ENCODE measurements around the gene ZSWIM9. TPM values are rescaled to one million over a fixed set of nuclear protein-coding genes. Genes with fewer than 3 reads are reported as not detected.
"Not testable (repeated sequence)": the region's sequence is repeated elsewhere in the genome, so short reads cannot be mapped to it uniquely, and the experiment has no call there.

The ZSWIM9 gene
- total RNA-seq, 1 donor from 2014 or later: 8.4 TPM

- Mint-ChIP-seq H3K4me3 (no peak overlapping the region), H3K27ac (no peak overlapping the region), H3K4me1 (ENCODE audit: low read depth) (peaks cover 13% of the 10 kb centered on the region), H3K9me3 (no peaks in the 10 kb centered on the region), H3K27me3 (ENCODE audit: insufficient read depth) (no peaks in the 10 kb centered on the region), H3K36me3 (ENCODE audit: low read depth) (peaks cover 14% of the 10 kb centered on the region)
- intact Hi-C loops (cut with micrococcal nuclease): loop anchor here (1.0 to 2.0 kb wide), 4 partner anchors 34 to 160 kb away; partner anchors contain the start of genes LIG1, SYNGR4 and ZSWIM9
- peak; percentile 92 for DNase-seq (ENCODE audit: low spot score)
Measured at GRCh38 chr19:48203794-48204628, 33.5 kb downstream of the ZSWIM9 start.

- Mint-ChIP-seq H3K9me3 (no peaks in the 10 kb centered on the region), H3K27me3 (ENCODE audit: insufficient read depth) (no peaks in the 10 kb centered on the region), H3K4me1 (ENCODE audit: low read depth) (peaks cover 13% of the 10 kb centered on the region), H3K27ac (no peak overlapping the region), H3K36me3 (ENCODE audit: low read depth) (peaks cover 27% of the 10 kb centered on the region), H3K4me3 (no peak overlapping the region)
- DNase-seq (ENCODE audit: low spot score): no peak
- intact Hi-C loops (cut with micrococcal nuclease): no loop called here
Measured at GRCh38 chr19:48206397-48207093, 36.1 kb downstream of the ZSWIM9 start.

- H3K27ac Mint-ChIP-seq: no peak overlapping the region
- H3K36me3 Mint-ChIP-seq (ENCODE audit: low read depth): peaks cover 50% of the 10 kb centered on the region
- no peaks in the 10 kb centered on the region for H3K27me3 Mint-ChIP-seq (ENCODE audit: insufficient read depth)
- H3K9me3 Mint-ChIP-seq: no peaks in the 10 kb centered on the region
- intact Hi-C loops (cut with micrococcal nuclease): no loop called here
- no peak for DNase-seq (ENCODE audit: low spot score)
- peaks cover 13% of the 10 kb centered on the region for H3K4me1 Mint-ChIP-seq (ENCODE audit: low read depth)
- H3K4me3 Mint-ChIP-seq: no peak overlapping the region
Measured at GRCh38 chr19:48210005-48210404, 39.5 kb downstream of the ZSWIM9 start.

- Mint-ChIP-seq H3K27ac (peak overlapping the region; percentile 1), H3K27me3 (ENCODE audit: insufficient read depth) (no peaks in the 10 kb centered on the region), H3K4me3 (no peak overlapping the region), H3K9me3 (no peaks in the 10 kb centered on the region), H3K4me1 (ENCODE audit: low read depth) (no peaks in the 10 kb centered on the region), H3K36me3 (ENCODE audit: low read depth) (peaks cover 54% of the 10 kb centered on the region)
- intact Hi-C loops (cut with micrococcal nuclease): no loop called here
- no peak for DNase-seq (ENCODE audit: low spot score)
Measured at GRCh38 chr19:48213959-48214358, 43.5 kb downstream of the ZSWIM9 start.

DNA sequence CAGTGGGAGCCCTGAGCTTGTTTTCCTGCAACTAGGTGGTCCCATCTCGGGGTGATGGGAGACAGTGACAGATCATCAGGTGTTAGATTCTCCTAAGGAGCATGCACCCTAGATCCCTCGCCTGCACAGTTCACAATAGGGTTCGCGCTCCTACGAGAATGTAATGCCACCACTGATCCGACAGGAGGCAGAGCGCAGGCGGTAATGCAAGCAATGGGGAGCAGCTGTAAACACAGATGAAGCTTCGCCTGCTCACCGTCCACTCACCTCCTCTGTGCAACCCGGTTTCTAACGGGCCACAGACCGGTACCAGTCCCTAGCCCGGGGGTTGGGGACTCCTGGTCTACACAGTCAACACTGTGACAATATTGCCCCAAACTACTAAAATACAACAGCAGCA, 46.5 kb downstream of the ZSWIM9 start:
- H3K36me3 Mint-ChIP-seq (ENCODE audit: low read depth): peaks cover 50% of the 10 kb centered on the region
- H3K9me3 Mint-ChIP-seq: no peaks in the 10 kb centered on the region
- H3K27me3 Mint-ChIP-seq (ENCODE audit: insufficient read depth): no peaks in the 10 kb centered on the region
- intact Hi-C loops (cut with micrococcal nuclease): no loop called here
- no peaks in the 10 kb centered on the region for H3K4me1 Mint-ChIP-seq (ENCODE audit: low read depth)
- H3K4me3 Mint-ChIP-seq: no peak overlapping the region
- no peak overlapping the region for H3K27ac Mint-ChIP-seq
- no peak for DNase-seq (ENCODE audit: low spot score)

DNA sequence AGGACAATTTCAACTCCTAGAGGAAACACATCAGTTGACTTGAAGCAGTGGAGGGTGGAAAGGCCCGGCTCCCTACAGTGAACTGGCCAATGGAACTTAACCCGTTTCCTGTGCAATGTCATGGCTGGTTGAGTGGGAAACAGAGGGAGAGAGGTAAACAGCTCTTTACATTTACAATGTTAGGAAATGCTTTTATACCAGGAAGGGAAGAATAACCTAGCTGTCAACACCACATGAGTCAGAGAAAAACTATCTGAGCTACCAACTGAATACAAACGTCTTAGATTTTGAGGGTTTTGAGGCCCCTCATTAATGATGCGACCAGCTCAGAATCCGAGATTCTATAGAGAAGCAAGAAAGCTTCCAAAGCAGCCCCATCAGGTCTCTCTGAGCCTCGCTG, 48.5 kb downstream of the ZSWIM9 start:
- DNase-seq (ENCODE audit: low spot score): no peak
- Mint-ChIP-seq H3K4me3 (no peak overlapping the region), H3K4me1 (ENCODE audit: low read depth) (no peaks in the 10 kb centered on the region), H3K36me3 (ENCODE audit: low read depth) (peaks cover 44% of the 10 kb centered on the region), H3K27me3 (ENCODE audit: insufficient read depth) (no peaks in the 10 kb centered on the region), H3K9me3 (no peaks in the 10 kb centered on the region), H3K27ac (no peak overlapping the region)
- intact Hi-C loops (cut with micrococcal nuclease): no loop called here

- Mint-ChIP-seq H3K27ac (peak overlapping the region; percentile 23), H3K36me3 (ENCODE audit: low read depth) (peaks cover 40% of the 10 kb centered on the region)
- H3K4me3 Mint-ChIP-seq; H3K9me3 Mint-ChIP-seq; H3K27me3 Mint-ChIP-seq (ENCODE audit: insufficient read depth); DNase-seq (ENCODE audit: low spot score); H3K4me1 Mint-ChIP-seq (ENCODE audit: low read depth); intact Hi-C loops (cut with micrococcal nuclease): not testable (repeated sequence)
Measured at GRCh38 chr19:48220784-48221183, 50.3 kb downstream of the ZSWIM9 start.

GRCh38 chr19:48221628-48222027, 51.1 kb downstream of the ZSWIM9 start:
- Mint-ChIP-seq H3K9me3 (no peaks in the 10 kb centered on the region), H3K4me1 (ENCODE audit: low read depth) (no peaks in the 10 kb centered on the region), H3K27ac (no peak overlapping the region), H3K27me3 (ENCODE audit: insufficient read depth) (no peaks in the 10 kb centered on the region), H3K36me3 (ENCODE audit: low read depth) (peaks cover 38% of the 10 kb centered on the region), H3K4me3 (no peak overlapping the region)
- DNase-seq (ENCODE audit: low spot score): no peak
- intact Hi-C loops (cut with micrococcal nuclease): no loop called here

GRCh38 chr19:48230555-48231129, 60.2 kb downstream of the ZSWIM9 start:
- H3K27me3 Mint-ChIP-seq (ENCODE audit: insufficient read depth): no peaks in the 10 kb centered on the region
- peaks cover 66% of the 10 kb centered on the region for H3K36me3 Mint-ChIP-seq (ENCODE audit: low read depth)
- intact Hi-C loops (cut with micrococcal nuclease): loop anchor here (2.0 kb wide), 1 partner anchor 30 kb away; no protein-coding TSS in a partner anchor
- H3K9me3 Mint-ChIP-seq: no peaks in the 10 kb centered on the region
- peak overlapping the region; percentile 57 for H3K27ac Mint-ChIP-seq
- H3K4me3 Mint-ChIP-seq: no peak overlapping the region
- H3K4me1 Mint-ChIP-seq (ENCODE audit: low read depth): peaks cover 26% of the 10 kb centered on the region
- DNase-seq (ENCODE audit: low spot score): peak; percentile 35

DNA sequence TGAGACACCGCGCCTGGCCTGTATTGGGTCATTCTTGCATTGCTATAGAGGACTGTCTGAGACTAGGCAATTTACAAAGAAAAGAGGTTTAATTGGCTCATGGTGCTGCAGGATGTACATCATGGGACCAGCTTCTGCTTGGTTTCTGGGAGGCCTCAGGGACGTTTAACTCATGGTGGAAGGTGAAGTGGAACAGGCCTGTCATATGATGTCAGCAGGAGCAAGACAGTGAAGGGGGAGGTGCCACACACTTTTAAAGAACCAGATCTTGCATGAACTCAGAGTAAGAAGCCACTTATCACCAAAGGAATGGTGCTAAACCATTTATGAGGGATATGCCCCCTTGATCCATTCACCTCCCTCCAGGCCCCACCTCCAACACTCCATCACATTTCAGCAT, 66.6 kb downstream of the ZSWIM9 start:
- intact Hi-C loops (cut with micrococcal nuclease): no loop called here
- no peaks in the 10 kb centered on the region for H3K9me3 Mint-ChIP-seq
- no peak overlapping the region for H3K4me3 Mint-ChIP-seq
- no peaks in the 10 kb centered on the region for H3K27me3 Mint-ChIP-seq (ENCODE audit: insufficient read depth)
- no peak for DNase-seq (ENCODE audit: low spot score)
- peaks cover 18% of the 10 kb centered on the region for H3K4me1 Mint-ChIP-seq (ENCODE audit: low read depth)
- H3K27ac Mint-ChIP-seq: no peak overlapping the region
- peaks cover 58% of the 10 kb centered on the region for H3K36me3 Mint-ChIP-seq (ENCODE audit: low read depth)

DNA sequence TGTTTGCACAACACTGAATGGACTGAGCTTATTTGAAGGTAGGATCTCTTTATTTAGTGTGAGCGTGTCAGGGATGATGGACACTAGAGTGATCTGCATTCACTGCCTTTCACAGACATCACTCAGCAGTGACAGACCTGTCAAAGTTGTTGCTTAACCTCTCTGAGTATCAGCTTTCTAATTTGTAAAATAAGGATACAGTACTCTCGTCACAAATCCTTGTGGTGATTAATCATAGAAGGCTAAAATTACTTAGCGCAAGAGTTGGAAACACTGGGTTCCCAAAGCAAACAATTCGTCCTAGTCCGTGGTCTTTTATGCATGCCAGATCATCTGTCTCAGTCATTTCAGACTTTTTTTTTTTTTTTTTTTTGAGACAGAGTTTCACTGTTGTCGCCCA, 68.6 kb downstream of the ZSWIM9 start:
- Mint-ChIP-seq H3K36me3 (ENCODE audit: low read depth) (peaks cover 53% of the 10 kb centered on the region), H3K4me3 (no peak overlapping the region), H3K4me1 (ENCODE audit: low read depth) (peaks cover 20% of the 10 kb centered on the region), H3K9me3 (no peaks in the 10 kb centered on the region), H3K27me3 (ENCODE audit: insufficient read depth) (no peaks in the 10 kb centered on the region), H3K27ac (no peak overlapping the region)
- intact Hi-C loops (cut with micrococcal nuclease): no loop called here
- DNase-seq (ENCODE audit: low spot score): no peak

- intact Hi-C loops (cut with micrococcal nuclease): no loop called here
- H3K27ac Mint-ChIP-seq: peak overlapping the region; percentile 61
- peaks cover 25% of the 10 kb centered on the region for H3K4me1 Mint-ChIP-seq (ENCODE audit: low read depth)
- H3K9me3 Mint-ChIP-seq: no peaks in the 10 kb centered on the region
- peaks cover 53% of the 10 kb centered on the region for H3K36me3 Mint-ChIP-seq (ENCODE audit: low read depth)
- H3K4me3 Mint-ChIP-seq: no peak overlapping the region
- H3K27me3 Mint-ChIP-seq (ENCODE audit: insufficient read depth): no peaks in the 10 kb centered on the region
- DNase-seq (ENCODE audit: low spot score): no peak
Measured at GRCh38 chr19:48239582-48240141, 69.2 kb downstream of the ZSWIM9 start.

- H3K27me3 Mint-ChIP-seq (ENCODE audit: insufficient read depth); H3K9me3 Mint-ChIP-seq; H3K4me3 Mint-ChIP-seq; intact Hi-C loops (cut with micrococcal nuclease); DNase-seq (ENCODE audit: low spot score): not testable (repeated sequence)
- H3K36me3 Mint-ChIP-seq (ENCODE audit: low read depth): peaks cover 59% of the 10 kb centered on the region
- H3K4me1 Mint-ChIP-seq (ENCODE audit: low read depth): peaks cover 38% of the 10 kb centered on the region
- H3K27ac Mint-ChIP-seq: peak overlapping the region; percentile 37
Measured at GRCh38 chr19:48241771-48242170, 71.3 kb downstream of the ZSWIM9 start.

Data from activated T-helper 1 cell treated with anti-CD3 and anti-CD28 coated beads, Interleukin-12 subunit alpha, Interleukin-12 subunit beta, Interleukin-2, Interleukin-4 antibody, amounts not matched to agents 30 ng/mL and 10 ng/mL and 1 ng/mL, durations not matched to agents 14 hours and 24 hours and 36 hours (primary cell).